DMS114 treated with DMSO at 0.1 percent for 48 hours (cell line): Measurements from ENCODE around the gene RET.

Source experiments
- DNase-seq: peaks from one replicate; lab custom pipeline; 2025; ENCODE audit not compliant: unreplicated experiment; lab: John Stamatoyannopoulos, UW

The RET gene

GRCh38 chr10:43160921-43161255, 84.0 kb downstream of the RET start:
- DNase-seq: no peak

DNA sequence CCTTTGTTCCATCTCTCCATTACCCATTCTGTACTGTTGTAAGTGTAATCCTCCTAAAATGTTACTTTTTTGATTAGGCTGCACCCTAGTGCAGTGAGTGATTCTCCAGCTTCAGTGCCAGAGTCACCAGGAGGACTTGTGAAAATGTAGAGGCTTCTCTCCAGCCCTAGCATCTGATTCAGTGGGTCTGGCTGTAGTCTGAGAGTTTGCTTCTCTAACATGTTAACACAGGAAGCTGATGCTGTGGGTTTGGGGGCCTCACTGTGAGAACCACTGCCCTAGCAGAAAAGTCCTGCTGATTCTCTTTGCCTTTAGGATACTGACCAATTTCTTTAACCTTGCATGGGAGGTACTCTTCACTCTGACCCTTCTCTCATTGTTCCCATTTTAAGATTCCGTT, 85.7 kb downstream of the RET start:
- no peak for DNase-seq

- no peak for DNase-seq
These were observed 89.5 kb downstream of the RET start for GRCh38 chr10:43166207-43166879.

- DNase-seq: no peak
These were observed 90.1 kb downstream of the RET start for GRCh38 chr10:43166880-43167497.

- no peak for DNase-seq
These were observed 90.6 kb downstream of the RET start for GRCh38 chr10:43167498-43167889.

- peak; percentile 23 for DNase-seq
These were observed 93.6 kb downstream of the RET start for GRCh38 chr10:43170491-43170890.

GRCh38 chr10:43172645-43173044, 95.8 kb downstream of the RET start:
- no peak for DNase-seq

GRCh38 chr10:43173120-43173519, 96.3 kb downstream of the RET start:
- no peak for DNase-seq

DNA sequence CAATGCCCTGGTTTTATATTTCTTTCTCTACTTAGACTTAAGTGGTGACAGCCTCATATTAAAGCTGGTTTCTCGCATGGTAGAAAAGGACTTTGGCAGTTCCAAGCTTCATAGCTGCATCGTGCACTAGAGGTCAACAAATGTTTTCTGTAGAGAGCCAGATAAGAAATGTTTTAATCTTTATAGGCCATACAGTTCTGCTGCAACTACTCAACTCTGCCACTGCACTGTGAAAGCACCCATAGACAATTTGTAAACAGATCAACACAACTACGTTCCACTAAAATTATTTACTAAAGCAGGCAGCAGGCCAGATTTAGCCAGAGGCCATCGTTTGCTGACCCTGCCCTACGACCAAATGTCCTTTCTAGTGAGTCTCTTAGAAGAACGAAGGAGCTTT, 98.1 kb downstream of the RET start:
- DNase-seq: no peak

DNA sequence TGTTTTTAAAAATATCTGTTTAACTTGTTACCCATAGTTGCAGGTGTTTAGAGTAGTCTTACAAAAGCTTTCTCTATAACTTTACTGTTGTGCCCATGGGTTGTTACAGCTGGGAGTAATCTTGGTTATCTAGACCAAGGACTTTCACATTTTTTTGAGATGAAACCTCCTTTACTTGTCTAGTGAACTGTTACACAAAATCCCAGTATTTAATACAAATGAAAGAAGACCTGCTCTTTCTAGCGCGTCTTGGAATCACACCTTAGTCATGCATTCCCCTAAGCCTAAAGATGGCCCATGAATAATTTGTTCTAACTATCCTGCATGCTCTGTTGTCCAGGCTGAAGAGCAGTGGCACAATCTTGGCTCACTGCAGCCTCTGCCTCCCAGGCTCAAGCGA, 99.4 kb downstream of the RET start:
- DNase-seq: no peak

GRCh38 chr10:43177595-43177994, 100.7 kb downstream of the RET start:
- no peak for DNase-seq
